ENCODE results near the gene RIC8B. TPM values are rescaled to one million over a fixed set of nuclear protein-coding genes. Genes with fewer than 3 reads are reported as not detected.

RIC8B gene
- total and polyA plus RNA-seq, 7 donors: 5.3 to 27.8 (median 17.6) TPM

GRCh38 chr12:106782619-106783018 lies 8.1 kb downstream of the RIC8B start:
- Histone ChIP-seq H3K27me3 (no peaks in the 10 kb centered on the region), H3K4me3 (no peak overlapping the region), H3K4me1 (peaks cover 0 to 16% (median 5%) of the 10 kb centered on the region in 4 donors), H3K9me3 (no peaks in the 10 kb centered on the region), H3K27ac (no peak overlapping the region), H3K36me3 (peaks cover 0 to 20% (median 0%) of the 10 kb centered on the region in 4 donors)
- intact Hi-C loops (cut with DNase I): no loop called here
- no peak for DNase-seq
- TF ChIP-seq POLR2A (IDR thresholded peaks at IDR 0.05): no peak
- WGBS, 2 donors: 71 to 82% methylated on average over 1 of the region's 1 CpG

- no peak for DNase-seq
Measured at GRCh38 chr12:106783515-106783914, 9.0 kb downstream of the RIC8B start.

GRCh38 chr12:106790020-106790419 lies 15.5 kb downstream of the RIC8B start:
- TF ChIP-seq POLR2AphosphoS5 (IDR thresholded peaks at IDR 0.05) (no peak), EP300 (IDR thresholded peaks at IDR 0.05) (no peak), POLR2A (IDR thresholded peaks at IDR 0.05) (no peak), CTCF (IDR thresholded peaks at IDR 0.05) (no peak)
- no peak for DNase-seq
- no peaks in the 10 kb centered on the region for H3K9me3 ChIP-seq
- no peak overlapping the region for H3K27ac ChIP-seq
- 46 to 82% methylated on average over 2 of the region's 2 CpGs for whole genome bisulfite sequencing, 2 donors
- no peaks in the 10 kb centered on the region for H3K4me1 ChIP-seq
- H3K4me3 ChIP-seq: no peak overlapping the region
- no peaks in the 10 kb centered on the region for H3K27me3 ChIP-seq
- peaks cover 0 to 31% (median 0%) of the 10 kb centered on the region in 4 donors for H3K36me3 ChIP-seq
- intact Hi-C loops (cut with DNase I): no loop called here

More at GRCh38 chr12:106783515-106783914, 9.0 kb downstream of the RIC8B start:
- Histone ChIP-seq H3K4me3 (no peak overlapping the region), H3K27ac (no peak overlapping the region), H3K9me3 (no peaks in the 10 kb centered on the region), H3K36me3 (peaks cover 0 to 24% (median 0%) of the 10 kb centered on the region in 4 donors), H3K4me1 (peaks cover 0 to 16% (median 5%) of the 10 kb centered on the region in 4 donors), H3K27me3 (no peaks in the 10 kb centered on the region)
- TF ChIP-seq POLR2AphosphoS5 (IDR thresholded peaks at IDR 0.05): no peak
- TF ChIP-seq POLR2A (IDR thresholded peaks at IDR 0.05): no peak
- no peak for TF ChIP-seq EP300 (IDR thresholded peaks at IDR 0.05)
- TF ChIP-seq CTCF (IDR thresholded peaks at IDR 0.05): no peak
- intact Hi-C loops (cut with DNase I): no loop called here
- 77 to 90% methylated on average over 5 of the region's 5 CpGs for WGBS, 2 donors

GRCh38 chr12:106791531-106791930 lies 17.0 kb downstream of the RIC8B start:
- DNase-seq: no peak
- Histone ChIP-seq H3K36me3 (peaks cover 0 to 23% (median 0%) of the 10 kb centered on the region in 4 donors), H3K4me3 (no peak overlapping the region), H3K27ac (no peak overlapping the region), H3K27me3 (no peaks in the 10 kb centered on the region), H3K9me3 (no peaks in the 10 kb centered on the region), H3K4me1 (no peaks in the 10 kb centered on the region)
- intact Hi-C loops (cut with DNase I): no loop called here
- TF ChIP-seq CTCF (IDR thresholded peaks at IDR 0.05): no peak
- no peak for TF ChIP-seq POLR2AphosphoS5 (IDR thresholded peaks at IDR 0.05)
- TF ChIP-seq POLR2A (IDR thresholded peaks at IDR 0.05): no peak
- TF ChIP-seq EP300 (IDR thresholded peaks at IDR 0.05): no peak

GRCh38 chr12:106794369-106794768 lies 19.9 kb downstream of the RIC8B start:
- H3K4me1 ChIP-seq: no peaks in the 10 kb centered on the region
- intact Hi-C loops (cut with DNase I): no loop called here
- no peak overlapping the region for H3K27ac ChIP-seq
- H3K27me3 ChIP-seq: no peaks in the 10 kb centered on the region
- H3K4me3 ChIP-seq: no peak overlapping the region
- H3K9me3 ChIP-seq: no peaks in the 10 kb centered on the region
- no peak for DNase-seq
- TF ChIP-seq CTCF (IDR thresholded peaks at IDR 0.05) (no peak), EP300 (IDR thresholded peaks at IDR 0.05) (no peak)
- 83 to 90% methylated on average over 1 of the region's 1 CpG for WGBS, 2 donors
- H3K36me3 ChIP-seq: peaks cover 0 to 17% (median 0%) of the 10 kb centered on the region in 4 donors

Measured in sigmoid colon (tissue), 7 donors.